Right lobe of liver (tissue), 6 donors: Measurements from ENCODE around the gene ZNF444. TPM values are rescaled to one million over a fixed set of nuclear protein-coding genes. Genes with fewer than 3 reads are reported as not detected.
A peak's percentile ranks its signal among the peaks of the same experiment; 100 is the strongest.

Experiments
- ATAC-seq, 4 donors: fragments of 200-7000 bp; cut with Tn5 transposase; one replicate each; pipeline ENCODE4 v1.9.1; 2020; ENCODE audit warnings: mild to moderate bottlenecking in 4 of 4, moderate library complexity in 4 of 4
- DNase-seq, 3 donors: peaks; one replicate each; pipeline ENCODE4 v3.0.0-alpha.2; 2020
- H3K27ac ChIP-seq, 3 donors: fragments of 200-600 bp; one replicate each; pipeline ENCODE4 v1.8.0; 2022
- H3K27me3 ChIP-seq, 2 donors: fragments of 200-600 bp; one replicate each; pipeline ENCODE4 v1.8.0; 2022
- H3K36me3 ChIP-seq, 4 donors: fragments of 200-600 bp; sonication (generic) in 1 of 4; one replicate each; pipeline versions ENCODE4 v1.5.1 to v1.8.0; 2017 to 2022; ENCODE audit warnings: control low read depth in 1 of 4
- H3K4me1 ChIP-seq, 4 donors: fragments of 200-600 bp; sonication (generic) in 1 of 4; one replicate each; pipeline versions ENCODE4 v1.5.1 to v1.8.0; 2017 to 2022; ENCODE audit warnings: control low read depth in 1 of 4
- H3K4me3 ChIP-seq, 3 donors: fragments of 200-600 bp; one replicate each; pipeline ENCODE4 v1.8.0; 2022
- H3K9me3 ChIP-seq, 4 donors: fragments of 200-600 bp; sonication (generic) in 1 of 4; one replicate each; pipeline versions ENCODE4 v1.5.1 to v1.8.0; 2017 to 2022; ENCODE audit warnings: control low read depth in 1 of 4
- CTCF ChIP-seq, 4 donors: fragments of 200-600 bp in 3 of 4; fragments of 450-650 bp in 1 of 4; IDR thresholded peaks; one replicate each; pipeline versions ENCODE4 v1.5.1 to v1.8.0; 2016 to 2022; ENCODE audit warnings: antibody characterized with exemption in 4 of 4, mild to moderate bottlenecking in 2 of 4
- POLR2A ChIP-seq: fragments of 450-650 bp; IDR thresholded peaks from one replicate; pipeline ENCODE4 v1.6.1; 2017; ENCODE audit warnings: antibody characterized with exemption, mild to moderate bottlenecking
- WGBS: methylation state at CpG from one replicate; pipeline ENCODE4 v1.1.6; 2018; ENCODE audit warnings: low coverage, low lambda C conversion rate; ENCODE audit not compliant: insufficient coverage; ENCODE audit errors: missing lambda C conversion rate; 5-methylcytosine and 5-hydroxymethylcytosine counted together
- intact Hi-C, 2 donors: fragments of 100-400 bp; cut with DNase I; formaldehyde crosslinking; loops; one replicate each; pipeline versions ENCODE4 v1.11.2 to v1.14.1; 2022
- total RNA-seq, 6 experiments: library from RNA; depleted of rRNA in 2 of 6; stranded (reverse); fragments of >200 nt in 2 of 6; fragmentation: NEBNext Ultra II Directional in 3 of 6; extraction: Animal tissue kit (Norgen Biotek cat#: 25700) in 3 of 6; gene quantifications; one replicate each; pipeline versions ENCODE4 v1.1.0 to v1.2.4, GENCODE V29; 2016 to 2023
- donor health status: DM: no; HTN: yes; CAD: no.
- donor health status: DM: no; HTN: no; CAD: no.
- donor health status: DM: no; HTN: no; CAD: no.
- donor health status: DM: no; HTN: yes; CAD: no.
- donor health status: DM: no; HTN: yes; CAD: no.

The ZNF444 gene
- total RNA-seq, 6 experiments from 2014 or later, result 23.2 to 38.4 (median 30.8) TPM

GRCh38 chr19:56099638-56100539 is 41.2 kb upstream of the ZNF444 start:
- H3K27me3 ChIP-seq, result no peaks in the 10 kb centered on the region
- no peak for ATAC-seq
- H3K27ac ChIP-seq, result no peak overlapping the region
- intact Hi-C loops, result loop anchor here (10.0 kb wide), 2 partner anchors 65 to 75 kb away; partner anchors contain the start of gene GALP (in 1 of the 2)
- TF ChIP-seq CTCF (IDR thresholded peaks at IDR 0.05), result no peak
- TF ChIP-seq POLR2A, result no peak
- no CpG with 5 or more reads among the region's 31 CpGs for WGBS
- peaks cover 0 to 5% (median 2%) of the 10 kb centered on the region in 4 donors for H3K4me1 ChIP-seq
- H3K36me3 ChIP-seq, result peaks cover 0 to 16% (median 4%) of the 10 kb centered on the region in 4 donors
- DNase-seq, result peak in 2 of 3 donors; percentile 21 to 48
- H3K9me3 ChIP-seq, result no peaks in the 10 kb centered on the region
- H3K4me3 ChIP-seq, result no peak overlapping the region

GRCh38 chr19:56101095-56101494 is 40.0 kb upstream of the ZNF444 start:
- no peak overlapping the region for H3K27ac ChIP-seq
- no peak for ATAC-seq
- no peak overlapping the region for H3K4me3 ChIP-seq
- peaks cover 0 to 16% (median 4%) of the 10 kb centered on the region in 4 donors for H3K36me3 ChIP-seq
- H3K9me3 ChIP-seq, result no peaks in the 10 kb centered on the region
- 100% methylated on average over 3 of the region's 25 CpGs for WGBS
- no peaks in the 10 kb centered on the region for H3K27me3 ChIP-seq
- DNase-seq, result no peak
- TF ChIP-seq CTCF (IDR thresholded peaks at IDR 0.05) (no peak), POLR2A (no peak)
- peaks cover 0 to 16% (median 8%) of the 10 kb centered on the region in 4 donors for H3K4me1 ChIP-seq
- intact Hi-C loops, result loop anchor here (10.0 kb wide), 2 partner anchors 64 to 74 kb away; partner anchors contain the start of gene GALP (in 1 of the 2)

GRCh38 chr19:56101746-56102535 is 39.1 kb upstream of the ZNF444 start:
- WGBS, result 88% methylated on average over 12 of the region's 34 CpGs
- TF ChIP-seq POLR2A (no peak), CTCF (IDR thresholded peaks at IDR 0.05) (no peak)
- no peak for ATAC-seq
- peaks cover 0 to 24% (median 11%) of the 10 kb centered on the region in 4 donors for H3K4me1 ChIP-seq
- H3K4me3 ChIP-seq, result no peak overlapping the region
- intact Hi-C loops, result loop anchor here (10.0 kb wide), 2 partner anchors 63 to 73 kb away; partner anchors contain the start of gene GALP (in 1 of the 2)
- no peak for DNase-seq
- no peaks in the 10 kb centered on the region for H3K9me3 ChIP-seq
- no peak overlapping the region for H3K27ac ChIP-seq
- H3K36me3 ChIP-seq, result peaks cover 0 to 16% (median 4%) of the 10 kb centered on the region in 4 donors
- H3K27me3 ChIP-seq, result no peaks in the 10 kb centered on the region

- Histone ChIP-seq H3K27ac (no peak overlapping the region), H3K36me3 (peaks cover 0 to 16% (median 4%) of the 10 kb centered on the region in 4 donors), H3K9me3 (no peaks in the 10 kb centered on the region), H3K4me3 (no peak overlapping the region), H3K4me1 (peaks cover 0 to 24% (median 11%) of the 10 kb centered on the region in 4 donors), H3K27me3 (no peaks in the 10 kb centered on the region)
- ATAC-seq, result no peak
- WGBS, result 47% methylated on average over 3 of the region's 20 CpGs
- DNase-seq, result peak in 1 of 3 donors; percentile 48
- no peak for TF ChIP-seq CTCF (IDR thresholded peaks at IDR 0.05)
- no peak for TF ChIP-seq POLR2A
- intact Hi-C loops, result loop anchor here (10.0 kb wide), 2 partner anchors 62 to 72 kb away; partner anchors contain the start of gene GALP (in 1 of the 2)
Measured at GRCh38 chr19:56103027-56103614, 38.0 kb upstream of the ZNF444 start.
